Measurements from ENCODE around the gene TCAIM.
"Not testable (repeated sequence)": the region's sequence is repeated elsewhere in the genome, so short reads cannot be mapped to it uniquely, and the experiment has no call there.

TCAIM gene

DNA sequence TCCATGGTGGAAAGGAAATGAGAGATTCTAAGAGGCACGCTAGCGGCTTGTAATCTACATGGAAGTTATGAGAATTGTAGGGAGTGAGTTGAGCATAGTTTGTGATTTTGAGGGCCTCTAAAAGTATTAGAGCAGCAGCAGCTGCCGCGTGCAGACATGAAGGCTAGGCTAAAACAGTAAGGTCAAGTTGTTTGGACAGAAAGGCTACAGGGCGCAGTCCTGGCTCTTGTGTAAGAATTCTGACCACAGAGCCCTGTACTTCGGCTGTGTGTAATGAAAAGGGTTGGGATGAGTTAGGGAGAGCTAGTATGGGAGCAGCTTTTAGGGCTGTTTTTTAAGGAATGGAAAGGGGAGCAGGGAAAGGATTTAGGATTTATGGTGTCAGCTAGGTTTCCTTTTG is 8.0 kb downstream of the TCAIM start:
- DNase-seq (ENCODE audit: low read depth in 2 of 2) = not testable (repeated sequence)

DNA sequence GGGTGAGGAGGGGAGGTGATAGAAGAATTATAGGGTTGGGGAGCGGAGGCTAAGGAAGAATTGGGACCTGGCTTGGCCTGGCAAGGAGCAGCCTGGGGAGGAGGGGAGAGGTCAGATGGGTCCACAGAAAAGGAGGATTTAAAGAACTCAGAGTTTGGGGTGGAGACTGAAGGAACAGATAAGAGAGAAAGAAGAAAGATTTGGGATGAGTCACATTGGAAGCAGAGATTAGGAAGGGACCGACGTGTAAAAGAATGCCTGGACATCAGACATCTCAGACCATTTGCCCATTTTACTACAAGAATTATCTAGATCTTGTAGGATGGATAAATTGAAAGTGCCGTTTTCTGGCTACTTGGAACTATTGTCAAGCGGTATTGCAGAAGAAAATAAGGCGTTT is 10.4 kb downstream of the TCAIM start:
- DNase-seq (ENCODE audit: low read depth in 2 of 2) = no peak

GRCh38 chr3:44353355-44353924 is 14.9 kb downstream of the TCAIM start:
- DNase-seq (ENCODE audit: low read depth in 2 of 2) = no peak

DNA sequence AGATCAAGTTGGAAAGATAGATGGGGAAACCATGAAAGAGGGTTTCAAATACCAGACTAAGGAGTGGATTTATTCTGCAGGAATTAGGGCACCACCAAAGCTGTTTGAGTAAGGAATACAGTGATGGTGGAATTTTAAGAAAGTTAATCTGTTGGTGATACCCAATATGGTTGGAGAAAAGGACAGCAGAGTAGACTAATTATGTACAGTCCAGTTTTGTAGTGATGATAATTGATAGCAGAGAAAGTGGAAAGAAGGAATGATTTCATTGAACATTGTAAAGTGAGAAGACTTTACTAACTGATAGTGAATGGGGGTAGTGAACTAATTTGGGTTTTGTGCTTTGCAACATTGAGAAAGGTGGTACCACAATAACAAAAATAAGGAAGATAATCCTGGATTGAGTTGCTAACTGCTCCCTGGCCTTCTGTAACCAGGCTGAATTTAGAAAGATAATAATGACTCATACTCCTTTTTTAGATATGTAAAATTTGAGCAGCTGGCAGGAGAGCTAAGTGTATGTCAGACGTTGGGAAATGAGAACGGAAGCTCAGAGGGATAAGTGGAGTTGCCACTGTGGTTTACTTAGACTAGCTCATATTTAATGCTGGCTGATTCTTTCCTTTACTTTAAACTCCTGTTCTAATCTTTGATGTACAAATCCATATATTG is 16.9 kb downstream of the TCAIM start:
- DNase-seq (ENCODE audit: low read depth in 2 of 2) = no peak

DNA sequence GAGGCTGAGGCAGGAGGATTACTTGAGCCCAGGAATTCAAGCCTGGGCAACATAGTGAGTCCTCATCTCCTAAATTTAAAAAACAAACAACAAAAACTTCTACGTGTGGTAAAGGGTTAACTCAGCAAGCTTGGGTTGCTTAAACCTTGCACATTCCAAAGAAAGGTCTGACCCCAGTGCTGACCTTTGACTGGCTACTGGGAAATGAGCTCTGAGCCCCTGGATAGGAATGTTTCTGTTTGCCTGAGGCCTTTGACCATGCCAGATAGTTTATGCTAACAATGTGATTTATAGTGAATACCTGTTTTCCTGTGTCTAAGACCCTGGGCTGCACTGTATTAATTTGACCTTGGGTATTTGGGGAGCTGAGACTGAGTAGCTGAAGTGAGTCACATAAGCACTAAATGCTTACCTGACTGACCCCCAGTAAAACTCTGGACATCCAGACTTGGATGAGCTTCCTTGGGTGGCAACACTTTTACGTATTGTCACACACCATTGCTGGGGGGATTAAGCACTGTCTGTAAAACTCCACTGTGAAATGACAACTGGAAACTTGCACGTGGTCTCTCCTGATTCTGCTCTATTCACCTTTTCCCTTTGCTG is 20.7 kb downstream of the TCAIM start:
- no peak for DNase-seq (ENCODE audit: low read depth in 2 of 2)

DNA sequence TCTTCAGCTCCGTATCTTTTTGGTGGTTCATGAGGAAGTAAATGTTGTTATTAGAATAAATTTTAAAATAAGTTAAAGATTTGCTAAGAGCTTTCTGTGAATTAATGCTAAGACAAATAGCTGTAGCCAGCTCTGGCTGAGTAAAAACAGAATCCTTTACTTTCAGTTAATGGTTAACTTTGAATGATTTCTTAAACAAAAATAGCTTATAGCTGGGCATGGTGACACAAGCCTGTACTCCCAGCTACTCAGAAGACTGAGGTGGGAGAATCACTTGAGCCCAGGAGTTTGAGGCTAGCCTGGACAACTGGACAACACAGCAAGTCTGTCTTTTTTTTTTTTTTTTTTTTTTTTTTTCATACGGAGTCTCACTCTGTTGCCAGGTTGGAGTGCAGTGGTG is 25.0 kb downstream of the TCAIM start:
- DNase-seq (ENCODE audit: low read depth in 2 of 2) = no peak

- no peak for DNase-seq (ENCODE audit: low read depth in 2 of 2)
These were observed 27.4 kb downstream of the TCAIM start for GRCh38 chr3:44365952-44366351.

DNA sequence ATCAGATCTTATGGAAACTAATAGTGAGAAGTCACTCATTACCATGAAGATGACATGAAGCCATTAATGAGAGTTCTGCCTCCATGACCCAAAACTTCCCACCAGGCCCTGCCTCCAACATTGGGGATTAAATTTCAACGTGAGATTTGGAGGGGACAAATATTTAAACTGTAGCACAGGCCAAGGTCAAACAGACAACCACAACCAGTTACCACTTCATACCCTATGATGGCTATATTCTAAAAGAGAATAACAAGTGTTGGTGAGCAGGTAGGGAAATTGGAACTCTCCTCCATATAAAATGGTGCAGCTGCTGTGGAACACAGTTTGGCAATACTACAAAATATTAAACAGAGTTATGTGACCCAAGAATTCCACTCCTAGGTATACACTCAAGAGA is 36.9 kb downstream of the TCAIM start:
- no peak for DNase-seq (ENCODE audit: low read depth in 2 of 2)

- no peak for DNase-seq (ENCODE audit: low read depth in 2 of 2)
These were observed 48.8 kb downstream of the TCAIM start for GRCh38 chr3:44387404-44387803.

DNA sequence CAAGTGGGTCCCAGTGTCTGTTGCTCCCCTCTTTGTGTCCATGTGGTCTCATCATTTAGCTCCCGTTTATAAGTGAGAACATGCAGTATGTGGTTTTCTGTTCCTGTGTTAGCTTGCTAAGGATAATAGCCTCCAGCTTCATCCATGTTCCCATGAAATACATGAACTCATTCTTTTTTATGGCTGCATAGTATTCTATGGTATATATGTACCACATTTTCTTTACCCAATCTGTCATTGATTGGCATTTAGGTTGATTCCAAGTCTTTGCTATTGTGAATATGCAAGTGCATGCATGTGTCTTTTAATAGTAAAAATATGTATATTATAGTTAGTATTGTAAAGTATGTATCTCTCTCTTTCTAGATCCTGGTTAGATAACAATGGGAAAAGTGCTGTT is 53.9 kb downstream of the TCAIM start:
- no peak for DNase-seq (ENCODE audit: low read depth in 2 of 2)

DNA sequence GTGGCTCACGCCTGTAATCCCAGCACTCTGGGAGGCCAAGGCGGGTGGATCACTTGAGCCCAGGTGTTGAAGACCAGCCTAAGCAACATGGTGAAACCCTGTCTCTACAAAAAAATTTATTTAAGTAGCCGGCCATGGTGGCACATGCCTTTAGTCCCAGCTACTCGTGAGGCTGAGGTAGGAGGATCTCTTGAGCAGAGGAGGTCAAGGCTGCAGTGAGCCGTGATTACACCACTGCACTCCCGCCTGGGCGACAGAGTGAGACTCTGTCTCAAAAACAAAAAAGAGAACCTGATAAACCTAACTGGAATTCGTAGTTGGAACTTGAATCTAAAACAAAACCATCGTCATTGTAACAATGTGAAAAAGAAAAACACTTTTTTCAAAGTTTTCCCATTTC is 57.1 kb downstream of the TCAIM start:
- no peak for DNase-seq (ENCODE audit: low read depth in 2 of 2)

GRCh38 chr3:44396200-44397171 is 57.9 kb downstream of the TCAIM start:
- no peak for DNase-seq (ENCODE audit: low read depth in 2 of 2)

- DNase-seq (ENCODE audit: low read depth in 2 of 2) = not testable (repeated sequence)
These were observed 59.7 kb downstream of the TCAIM start for GRCh38 chr3:44398271-44398670.

DNA sequence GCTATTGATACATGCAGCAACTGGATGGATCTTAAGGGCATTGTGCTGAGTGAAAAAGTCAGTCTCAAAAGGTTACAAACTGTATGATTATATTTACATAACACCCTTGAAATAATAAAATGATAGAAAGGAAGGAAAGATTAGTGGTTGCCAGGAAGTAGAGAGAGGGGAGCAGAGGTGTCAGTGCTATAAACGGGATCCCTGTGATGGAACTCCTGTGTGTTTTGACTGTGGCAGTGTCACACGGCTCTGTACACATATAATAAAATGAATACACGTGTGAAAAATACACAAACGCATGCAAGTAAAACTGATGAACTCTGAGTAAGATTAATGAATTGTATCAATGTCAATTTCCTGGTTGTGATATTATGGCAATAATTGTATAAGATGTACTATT is 60.3 kb downstream of the TCAIM start:
- DNase-seq (ENCODE audit: low read depth in 2 of 2) = no peak

GRCh38 chr3:44400771-44401170 is 62.2 kb downstream of the TCAIM start:
- DNase-seq (ENCODE audit: low read depth in 2 of 2) = no peak

GRCh38 chr3:44402548-44402947 is 64.0 kb downstream of the TCAIM start:
- DNase-seq (ENCODE audit: low read depth in 2 of 2) = no peak

DNA sequence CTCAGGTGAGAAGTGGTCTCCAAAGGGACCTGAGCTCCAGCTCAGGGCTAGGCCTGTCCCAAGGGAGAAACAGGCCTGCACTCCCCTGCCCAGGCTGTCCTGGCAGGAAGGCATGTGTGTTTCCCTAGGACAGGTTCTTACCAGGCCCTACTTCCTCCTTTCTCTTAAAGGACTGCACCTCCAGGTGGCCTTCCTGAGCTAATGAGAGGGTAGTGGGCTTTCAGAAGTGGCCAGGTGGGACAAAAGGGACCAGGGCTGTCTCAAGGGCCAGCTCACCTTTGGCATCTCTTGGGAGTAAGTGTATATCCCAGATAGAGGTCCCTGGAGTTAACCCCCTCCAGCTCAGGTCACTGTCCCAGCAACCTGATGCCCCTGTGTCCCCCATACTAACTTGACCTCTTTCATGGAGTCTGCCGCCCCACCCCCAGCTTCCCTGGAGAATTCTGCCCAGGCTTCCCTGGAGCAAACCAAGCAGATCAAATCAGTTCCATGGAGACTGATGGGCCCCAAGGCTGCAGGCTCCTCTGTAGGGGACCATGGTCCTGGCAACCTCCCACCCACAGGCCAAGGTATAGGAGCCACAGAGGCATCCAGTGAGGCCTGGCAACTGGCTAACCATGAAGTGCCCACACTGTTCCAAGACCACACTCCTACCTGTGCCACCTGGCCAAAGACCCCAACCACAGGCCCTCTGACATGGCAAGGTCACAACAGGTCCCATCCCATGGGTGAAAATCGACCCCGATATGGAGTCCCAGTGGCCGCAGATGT is 71.3 kb downstream of the TCAIM start:
- DNase-seq (ENCODE audit: low read depth in 2 of 2) = no peak

DNA sequence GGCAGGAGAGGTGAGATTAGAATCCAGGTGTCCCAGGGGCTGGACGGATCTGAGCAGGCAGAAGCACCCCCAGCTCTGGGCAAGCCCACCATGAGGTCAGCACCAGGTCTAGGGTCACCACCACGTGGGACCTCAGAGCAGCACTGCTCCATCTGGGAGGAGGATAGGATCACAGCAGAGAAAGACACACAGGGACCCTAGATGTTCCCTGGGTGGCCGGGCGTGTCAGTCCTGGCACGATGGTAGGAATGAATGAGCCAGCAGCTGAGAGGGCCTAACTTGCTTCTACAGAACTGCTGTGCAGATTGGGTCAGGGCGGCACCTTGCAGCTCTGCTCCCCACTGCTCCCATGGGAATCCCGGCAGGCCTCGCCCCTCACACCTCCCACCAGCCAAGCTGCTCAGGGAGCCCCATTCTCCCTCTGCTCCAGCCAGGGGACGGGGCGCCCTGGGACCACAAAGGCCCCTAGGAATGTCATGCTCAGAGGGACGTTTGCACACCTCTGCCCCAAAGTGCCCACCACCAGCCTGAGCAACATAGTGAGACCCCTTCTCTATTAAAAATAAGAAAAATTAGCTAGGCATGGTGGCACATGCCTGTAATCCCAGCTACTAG is 72.6 kb downstream of the TCAIM start:
- DNase-seq (ENCODE audit: low read depth in 2 of 2) = no peak

- no peak for DNase-seq (ENCODE audit: low read depth in 2 of 2)
These were observed 73.8 kb downstream of the TCAIM start for GRCh38 chr3:44412365-44412764.

GRCh38 chr3:44414517-44415090 is 76.0 kb downstream of the TCAIM start:
- DNase-seq (ENCODE audit: low read depth in 2 of 2) = no peak

DNA sequence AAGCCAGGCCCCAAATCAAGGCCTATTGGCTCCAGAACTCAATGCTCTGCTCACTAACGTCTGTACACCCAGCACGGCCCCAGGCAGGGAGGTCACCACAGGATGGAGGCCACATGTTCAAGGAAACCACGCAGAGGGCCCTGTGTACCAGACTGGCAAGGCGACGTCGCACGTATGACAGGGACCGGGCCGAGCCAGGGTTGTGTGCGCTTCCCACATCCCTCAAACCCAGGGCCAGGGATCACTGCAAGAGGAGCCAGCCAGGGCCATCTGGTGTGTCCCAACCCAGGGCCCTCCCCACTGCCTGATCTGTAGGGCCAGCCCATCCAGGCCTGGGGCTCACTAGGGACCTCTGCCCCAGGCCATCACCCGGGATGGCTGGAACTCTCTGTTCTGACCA is 76.9 kb downstream of the TCAIM start:
- DNase-seq (ENCODE audit: low read depth in 2 of 2) = no peak
